Thyroid gland (tissue), 4 donors: ENCODE results near the gene FSTL4. TPM values are rescaled to one million over a fixed set of nuclear protein-coding genes. Genes with fewer than 3 reads are reported as not detected.

Experiments
- DNase-seq, 2 donors: peaks; one replicate each; pipeline ENCODE4 v3.0.0-alpha.2; 2019
- H3K27ac ChIP-seq, 3 donors: fragments of 200-600 bp; sonication (generic); 1 replicate in 2 of 3; 2 replicates in 1 of 3; pipeline ENCODE4 v1.5.1; 2016 to 2019; ENCODE audit warnings: mild to moderate bottlenecking in 1 of 3, moderate library complexity in 1 of 3
- H3K27me3 ChIP-seq: fragments of 200-600 bp; sonication (generic); one replicate; pipeline ENCODE4 v1.5.1; 2019
- H3K36me3 ChIP-seq, 2 donors: fragments of 200-600 bp; sonication (generic); one replicate each; pipeline ENCODE4 v1.5.1; 2016 to 2019
- H3K4me1 ChIP-seq, 2 donors: fragments of 200-600 bp; sonication (generic); one replicate each; pipeline ENCODE4 v1.5.1; 2017 to 2019
- H3K4me3 ChIP-seq, 3 donors: fragments of 200-600 bp; sonication (generic); replicated peaks in 1 of 3; 1 replicate in 2 of 3; 2 replicates in 1 of 3; pipeline ENCODE4 v1.5.1; 2016; ENCODE audit warnings: mild to moderate bottlenecking in 1 of 3
- H3K9me3 ChIP-seq: fragments of 200-600 bp; sonication (generic); one replicate; pipeline ENCODE4 v1.5.1; 2017
- POLR2A ChIP-seq, 2 donors: fragments of 450-650 bp; IDR thresholded peaks; one replicate each; pipeline ENCODE4 v1.6.1; 2017; ENCODE audit warnings: antibody characterized with exemption in 2 of 2, mild to moderate bottlenecking in 2 of 2, moderate library complexity in 1 of 2
- WGBS, 2 donors: methylation state at CpG; one replicate each; pipeline ENCODE4 v1.1.5; 2017; 5-methylcytosine and 5-hydroxymethylcytosine counted together
- intact Hi-C: fragments of 100-400 bp; cut with DNase I; formaldehyde crosslinking; loops from one replicate; pipeline ENCODE4 v1.15.1; 2023
- total RNA-seq, 4 donors: library from RNA; depleted of rRNA; stranded (reverse); fragments of >200 nt; gene quantifications; one replicate each; pipeline ENCODE4 v1.2.3, GENCODE V29; 2016
- TF ChIP-seq, protein P1 (sequence below), 6 experiments: fragments of 200-600 bp in 3 of 6; fragments of 450-650 bp in 3 of 6; sonication (generic) in 3 of 6; IDR thresholded peaks; one replicate each; pipeline ENCODE4 v1.5.1; 2016 to 2019; ENCODE audit warnings: antibody characterized with exemption in 6 of 6, mild to moderate bottlenecking in 2 of 6, inconsistent platforms in 1 of 6, moderate library complexity in 1 of 6

FSTL4 gene
- total RNA-seq, 4 donors from 2014 or later = 0.10 to 0.13 TPM; not detected in 2

- H3K27me3 ChIP-seq = no peaks in the 10 kb centered on the region
- H3K4me3 ChIP-seq = no peak overlapping the region
- intact Hi-C loops = no loop called here
- WGBS, 2 donors = 89 to 92% methylated on average over 3 of the region's 3 CpGs
- H3K27ac ChIP-seq = no peak overlapping the region
- H3K9me3 ChIP-seq = no peaks in the 10 kb centered on the region
- H3K4me1 ChIP-seq = no peaks in the 10 kb centered on the region
- no peak for DNase-seq
- H3K36me3 ChIP-seq = no peaks in the 10 kb centered on the region
- TF ChIP-seq, protein P1, sequence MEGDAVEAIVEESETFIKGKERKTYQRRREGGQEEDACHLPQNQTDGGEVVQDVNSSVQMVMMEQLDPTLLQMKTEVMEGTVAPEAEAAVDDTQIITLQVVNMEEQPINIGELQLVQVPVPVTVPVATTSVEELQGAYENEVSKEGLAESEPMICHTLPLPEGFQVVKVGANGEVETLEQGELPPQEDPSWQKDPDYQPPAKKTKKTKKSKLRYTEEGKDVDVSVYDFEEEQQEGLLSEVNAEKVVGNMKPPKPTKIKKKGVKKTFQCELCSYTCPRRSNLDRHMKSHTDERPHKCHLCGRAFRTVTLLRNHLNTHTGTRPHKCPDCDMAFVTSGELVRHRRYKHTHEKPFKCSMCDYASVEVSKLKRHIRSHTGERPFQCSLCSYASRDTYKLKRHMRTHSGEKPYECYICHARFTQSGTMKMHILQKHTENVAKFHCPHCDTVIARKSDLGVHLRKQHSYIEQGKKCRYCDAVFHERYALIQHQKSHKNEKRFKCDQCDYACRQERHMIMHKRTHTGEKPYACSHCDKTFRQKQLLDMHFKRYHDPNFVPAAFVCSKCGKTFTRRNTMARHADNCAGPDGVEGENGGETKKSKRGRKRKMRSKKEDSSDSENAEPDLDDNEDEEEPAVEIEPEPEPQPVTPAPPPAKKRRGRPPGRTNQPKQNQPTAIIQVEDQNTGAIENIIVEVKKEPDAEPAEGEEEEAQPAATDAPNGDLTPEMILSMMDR (IDR thresholded peaks at IDR 0.05) = no peak
- no peak for TF ChIP-seq POLR2A (IDR thresholded peaks at IDR 0.05)
These were observed 312.6 kb downstream of the FSTL4 start for GRCh38 chr5:133299728-133300127.

- 33 to 67% methylated on average over 1 of the region's 1 CpG for WGBS, 2 donors
- H3K9me3 ChIP-seq = no peaks in the 10 kb centered on the region
- no peaks in the 10 kb centered on the region for H3K36me3 ChIP-seq
- H3K4me3 ChIP-seq = no peak overlapping the region
- no peak for DNase-seq
- H3K4me1 ChIP-seq = no peaks in the 10 kb centered on the region
- H3K27ac ChIP-seq = no peak overlapping the region
- no peaks in the 10 kb centered on the region for H3K27me3 ChIP-seq
- no peak for TF ChIP-seq POLR2A (IDR thresholded peaks at IDR 0.05)
- TF ChIP-seq, protein P1 (IDR thresholded peaks at IDR 0.05) = no peak
- intact Hi-C loops = no loop called here
These were observed 313.3 kb downstream of the FSTL4 start for GRCh38 chr5:133299021-133299420.

GRCh38 chr5:133298447-133298846 is 313.9 kb downstream of the FSTL4 start:
- TF ChIP-seq, protein P1 (IDR thresholded peaks at IDR 0.05) = no peak
- TF ChIP-seq POLR2A (IDR thresholded peaks at IDR 0.05) = no peak
- Histone ChIP-seq H3K9me3 (no peaks in the 10 kb centered on the region), H3K27me3 (no peaks in the 10 kb centered on the region), H3K27ac (no peak overlapping the region), H3K4me1 (no peaks in the 10 kb centered on the region), H3K36me3 (no peaks in the 10 kb centered on the region), H3K4me3 (no peak overlapping the region)
- DNase-seq = no peak
- intact Hi-C loops = no loop called here
- 58 to 79% methylated on average over 2 to 3 of the region's 4 CpGs for WGBS, 2 donors

DNA sequence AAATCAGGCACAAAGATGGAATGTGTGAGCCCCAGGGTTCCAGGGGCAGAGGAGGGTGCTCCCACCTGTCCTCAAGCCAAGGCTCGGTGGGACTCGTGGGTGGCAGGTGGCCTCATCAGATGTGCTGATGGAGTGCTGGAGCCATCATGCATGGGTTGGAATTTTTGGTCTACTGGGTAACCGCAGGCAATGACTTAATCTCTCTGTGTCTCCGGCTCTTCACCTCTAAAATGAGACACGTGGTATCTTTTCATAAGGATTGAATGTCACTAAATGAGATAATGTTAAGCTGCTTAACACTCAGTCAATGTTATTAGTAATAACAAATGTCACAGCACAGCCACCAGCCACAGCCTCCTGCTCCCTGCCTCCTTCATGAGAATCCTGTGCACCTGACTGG is 315.0 kb downstream of the FSTL4 start:
- H3K9me3 ChIP-seq = no peaks in the 10 kb centered on the region
- H3K4me1 ChIP-seq = no peaks in the 10 kb centered on the region
- no peak for TF ChIP-seq POLR2A (IDR thresholded peaks at IDR 0.05)
- TF ChIP-seq, protein P1 (IDR thresholded peaks at IDR 0.05) = no peak
- H3K4me3 ChIP-seq = no peak overlapping the region
- H3K27me3 ChIP-seq = no peaks in the 10 kb centered on the region
- no peak overlapping the region for H3K27ac ChIP-seq
- DNase-seq = no peak
- no peaks in the 10 kb centered on the region for H3K36me3 ChIP-seq
- WGBS, 2 donors = 88 to 94% methylated on average over 5 of the region's 5 CpGs
- intact Hi-C loops = no loop called here

DNA sequence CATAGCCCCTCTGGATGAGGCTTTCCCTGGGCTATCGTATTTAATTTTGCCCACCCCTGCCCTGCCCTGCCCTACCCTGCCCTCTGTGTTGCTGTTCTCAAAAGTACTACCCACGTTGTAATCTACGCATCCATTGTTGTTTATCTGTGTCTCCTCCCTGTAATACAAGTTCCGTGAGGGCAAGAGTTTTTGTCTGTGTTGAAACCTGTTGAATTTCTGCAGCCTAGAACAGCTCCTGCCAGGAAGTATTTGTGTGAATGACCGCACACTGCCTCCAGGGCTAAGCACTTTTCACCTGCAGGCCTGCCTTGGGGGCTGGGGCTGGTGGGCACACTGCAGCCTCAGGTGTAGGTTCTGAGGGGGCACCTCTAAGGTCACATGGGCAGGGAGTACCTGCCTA is 315.7 kb downstream of the FSTL4 start:
- Histone ChIP-seq H3K4me3 (no peak overlapping the region), H3K4me1 (no peaks in the 10 kb centered on the region), H3K27me3 (no peaks in the 10 kb centered on the region), H3K9me3 (no peaks in the 10 kb centered on the region), H3K27ac (no peak overlapping the region), H3K36me3 (no peaks in the 10 kb centered on the region)
- DNase-seq = no peak
- TF ChIP-seq POLR2A (IDR thresholded peaks at IDR 0.05) = no peak
- TF ChIP-seq, protein P1 (IDR thresholded peaks at IDR 0.05) = no peak
- WGBS, 2 donors = 68 to 80% methylated on average over 5 of the region's 5 CpGs
- intact Hi-C loops = no loop called here
